ENCODE results near the gene LAD1.

LAD1 gene

GRCh38 chr1:201397675-201398074, 1.4 kb downstream of the LAD1 start:
- H3K27ac ChIP-seq (ENCODE audit: low read depth, low read length) = no peak overlapping the region
- peaks cover 28 to 31% of the 10 kb centered on the region in 2 experiments for H3K4me1 ChIP-seq (ENCODE audit: control insufficient read depth in 1 of 2, insufficient read depth in 2 of 2, low read length in 2 of 2)
- H3K36me3 ChIP-seq (ENCODE audit: control insufficient read depth in 1 of 2, insufficient read depth in 2 of 2, low read length in 2 of 2) = no peaks in the 10 kb centered on the region
- H3K9me3 ChIP-seq (ENCODE audit: insufficient read depth, low read depth, low read length) = no peaks in the 10 kb centered on the region
- H3K4me2 ChIP-seq (ENCODE audit: low read length) = peak overlapping the region; percentile 6
- no peak overlapping the region for H2AK5ac ChIP-seq (ENCODE audit: low read length)
- peaks cover 12% of the 10 kb centered on the region for H3K79me2 ChIP-seq (ENCODE audit: control insufficient read depth, insufficient read depth, low read length, poor library complexity)
- H2BK120ac ChIP-seq (ENCODE audit: insufficient read depth, low read length, poor library complexity) = no peak overlapping the region
- H3K23ac ChIP-seq (ENCODE audit: low read length) = no peak overlapping the region
- H3K79me1 ChIP-seq (ENCODE audit: low read length) = peaks cover 18% of the 10 kb centered on the region
- no peak overlapping the region for H2AFZ ChIP-seq (ENCODE audit: insufficient read depth, low read length, poor library complexity)
- DNase-seq = peak; percentile 90 to 91
- H3K9ac ChIP-seq (ENCODE audit: low read length) = no peak overlapping the region
- H2BK12ac ChIP-seq (ENCODE audit: low read length) = no peak overlapping the region
- peak overlapping the region; percentile 91 for H4K91ac ChIP-seq (ENCODE audit: low read depth, low read length)
- H4K8ac ChIP-seq (ENCODE audit: low read depth, low read length) = no peak overlapping the region
- no CpG with 5 or more reads among the region's 2 CpGs for WGBS (ENCODE audit: extremely low coverage, insufficient coverage, insufficient read length)
- H3K4ac ChIP-seq (ENCODE audit: low read depth, low read length) = no peak overlapping the region
- H3K27me3 ChIP-seq (ENCODE audit: insufficient read depth, low read length) = no peaks in the 10 kb centered on the region
- H4K12ac ChIP-seq (ENCODE audit: low read depth, low read length) = no peak overlapping the region
- H3K18ac ChIP-seq (ENCODE audit: low read length) = no peak overlapping the region
- no peak overlapping the region for H3K14ac ChIP-seq (ENCODE audit: low read length)
- H2BK5ac ChIP-seq (ENCODE audit: low read depth, low read length, poor library complexity) = no peak overlapping the region
- H3K4me3 ChIP-seq (ENCODE audit: low read depth, low read length) = no peak overlapping the region

DNA sequence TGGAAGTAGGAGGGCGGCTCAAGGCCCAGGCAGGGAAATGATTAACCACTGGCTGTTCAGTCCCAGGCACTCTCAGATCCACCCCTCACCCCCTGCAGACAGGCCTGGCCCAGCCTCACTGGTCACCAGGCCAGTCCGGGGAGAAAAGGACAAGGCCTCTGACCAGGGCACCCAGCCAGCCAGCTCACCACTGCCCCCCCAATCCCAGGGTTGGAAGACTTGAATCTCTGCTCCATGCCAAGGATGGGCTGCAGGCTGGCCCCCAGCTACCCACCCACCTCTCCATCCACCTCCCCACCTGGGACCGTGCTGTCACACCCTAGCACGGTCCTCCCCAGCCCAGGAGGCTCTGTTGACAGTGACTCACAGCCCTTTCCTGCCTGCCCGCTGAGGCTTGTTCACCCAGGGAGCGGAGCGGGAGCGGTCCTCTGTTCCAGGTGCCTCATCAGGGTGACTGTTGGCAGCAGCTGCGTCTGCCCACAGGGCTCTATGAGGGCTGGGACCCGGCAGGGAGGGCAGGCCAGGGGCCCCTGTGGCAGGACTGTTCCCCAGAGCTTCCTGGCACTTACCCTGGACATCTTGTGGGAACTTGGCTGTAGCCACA, 2.2 kb downstream of the LAD1 start:
- no CpG with 5 or more reads among the region's 10 CpGs for WGBS (ENCODE audit: extremely low coverage, insufficient coverage, insufficient read length)
- Histone ChIP-seq H2AK5ac (ENCODE audit: low read length) (no peak overlapping the region), H3K79me1 (ENCODE audit: low read length) (peaks cover 18% of the 10 kb centered on the region)

DNA sequence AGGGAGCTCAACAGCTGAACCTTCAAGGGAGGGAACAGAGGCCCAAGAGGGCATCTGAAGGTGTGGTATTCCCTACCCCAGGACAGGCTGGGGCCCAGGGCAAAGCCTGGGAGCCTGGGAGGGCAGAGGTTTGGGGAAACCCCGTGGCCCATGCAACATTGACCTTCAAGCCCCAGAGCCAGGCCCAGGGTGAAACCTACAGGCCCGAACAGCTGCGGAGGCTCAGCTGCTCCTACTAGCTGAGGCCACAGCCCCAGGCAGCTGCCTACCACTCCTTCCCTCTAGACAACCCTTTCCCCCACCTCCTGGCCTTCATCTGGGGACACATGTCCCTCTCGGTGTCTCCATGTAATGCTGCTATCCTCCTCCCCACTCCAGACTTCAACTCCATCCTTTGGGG, 3.2 kb downstream of the LAD1 start:
- Histone ChIP-seq H3K79me2 (ENCODE audit: control insufficient read depth, insufficient read depth, low read length, poor library complexity) (peaks cover 12% of the 10 kb centered on the region), H4K91ac (ENCODE audit: low read depth, low read length) (no peak overlapping the region), H3K9me3 (ENCODE audit: insufficient read depth, low read depth, low read length) (peaks cover 2% of the 10 kb centered on the region), H2AFZ (ENCODE audit: insufficient read depth, low read length, poor library complexity) (no peak overlapping the region), H3K4ac (ENCODE audit: low read depth, low read length) (no peak overlapping the region), H3K27me3 (ENCODE audit: insufficient read depth, low read length) (no peaks in the 10 kb centered on the region), H2AK5ac (ENCODE audit: low read length) (no peak overlapping the region), H3K23ac (ENCODE audit: low read length) (no peak overlapping the region), H2BK120ac (ENCODE audit: insufficient read depth, low read length, poor library complexity) (no peak overlapping the region), H3K14ac (ENCODE audit: low read length) (no peak overlapping the region), H3K36me3 (ENCODE audit: control insufficient read depth in 1 of 2, insufficient read depth in 2 of 2, low read length in 2 of 2) (no peaks in the 10 kb centered on the region), H4K12ac (ENCODE audit: low read depth, low read length) (no peak overlapping the region), H3K4me2 (ENCODE audit: low read length) (no peak overlapping the region), H2BK5ac (ENCODE audit: low read depth, low read length, poor library complexity) (no peak overlapping the region), H3K9ac (ENCODE audit: low read length) (no peak overlapping the region), H3K79me1 (ENCODE audit: low read length) (peaks cover 18% of the 10 kb centered on the region), H4K8ac (ENCODE audit: low read depth, low read length) (no peak overlapping the region), H3K4me3 (ENCODE audit: low read depth, low read length) (no peak overlapping the region), H2BK12ac (ENCODE audit: low read length) (no peak overlapping the region), H3K27ac (ENCODE audit: low read depth, low read length) (no peak overlapping the region), H3K4me1 (ENCODE audit: control insufficient read depth in 1 of 2, insufficient read depth in 2 of 2, low read length in 2 of 2) (peaks cover 28 to 31% of the 10 kb centered on the region in 2 experiments), H3K18ac (ENCODE audit: low read length) (no peak overlapping the region)
- no peak for DNase-seq
- no CpG with 5 or more reads among the region's 4 CpGs for whole genome bisulfite sequencing (ENCODE audit: extremely low coverage, insufficient coverage, insufficient read length)

More for the DNA sequence above, 2.2 kb downstream of the LAD1 start:
- Histone ChIP-seq H3K27ac (ENCODE audit: low read depth, low read length) (no peak overlapping the region), H3K4ac (ENCODE audit: low read depth, low read length) (no peak overlapping the region), H2BK12ac (ENCODE audit: low read length) (no peak overlapping the region), H3K9me3 (ENCODE audit: insufficient read depth, low read depth, low read length) (no peaks in the 10 kb centered on the region), H3K4me1 (ENCODE audit: control insufficient read depth in 1 of 2, insufficient read depth in 2 of 2, low read length in 2 of 2) (peaks cover 28 to 31% of the 10 kb centered on the region in 2 experiments), H2BK5ac (ENCODE audit: low read depth, low read length, poor library complexity) (no peak overlapping the region), H3K36me3 (ENCODE audit: control insufficient read depth in 1 of 2, insufficient read depth in 2 of 2, low read length in 2 of 2) (no peaks in the 10 kb centered on the region), H2AFZ (ENCODE audit: insufficient read depth, low read length, poor library complexity) (no peak overlapping the region), H3K18ac (ENCODE audit: low read length) (no peak overlapping the region), H3K14ac (ENCODE audit: low read length) (no peak overlapping the region), H4K8ac (ENCODE audit: low read depth, low read length) (no peak overlapping the region), H3K23ac (ENCODE audit: low read length) (no peak overlapping the region), H4K91ac (ENCODE audit: low read depth, low read length) (no peak overlapping the region), H3K79me2 (ENCODE audit: control insufficient read depth, insufficient read depth, low read length, poor library complexity) (peaks cover 12% of the 10 kb centered on the region), H3K4me3 (ENCODE audit: low read depth, low read length) (no peak overlapping the region), H3K4me2 (ENCODE audit: low read length) (no peak overlapping the region), H4K12ac (ENCODE audit: low read depth, low read length) (no peak overlapping the region), H2BK120ac (ENCODE audit: insufficient read depth, low read length, poor library complexity) (no peak overlapping the region), H3K27me3 (ENCODE audit: insufficient read depth, low read length) (no peaks in the 10 kb centered on the region), H3K9ac (ENCODE audit: low read length) (no peak overlapping the region)
- peak; percentile 27 to 47 for DNase-seq

GRCh38 chr1:201394591-201394990, 4.5 kb downstream of the LAD1 start:
- Histone ChIP-seq H4K91ac (ENCODE audit: low read depth, low read length) (no peak overlapping the region), H2BK12ac (ENCODE audit: low read length) (no peak overlapping the region), H3K4me2 (ENCODE audit: low read length) (no peak overlapping the region), H3K18ac (ENCODE audit: low read length) (no peak overlapping the region), H2AK5ac (ENCODE audit: low read length) (no peak overlapping the region), H3K79me2 (ENCODE audit: control insufficient read depth, insufficient read depth, low read length, poor library complexity) (peaks cover 8% of the 10 kb centered on the region), H3K9ac (ENCODE audit: low read length) (no peak overlapping the region), H4K12ac (ENCODE audit: low read depth, low read length) (no peak overlapping the region), H2BK5ac (ENCODE audit: low read depth, low read length, poor library complexity) (no peak overlapping the region), H3K23ac (ENCODE audit: low read length) (no peak overlapping the region), H3K79me1 (ENCODE audit: low read length) (peaks cover 11% of the 10 kb centered on the region), H2AFZ (ENCODE audit: insufficient read depth, low read length, poor library complexity) (no peak overlapping the region), H3K9me3 (ENCODE audit: insufficient read depth, low read depth, low read length) (peaks cover 2% of the 10 kb centered on the region), H3K27ac (ENCODE audit: low read depth, low read length) (no peak overlapping the region), H3K36me3 (ENCODE audit: control insufficient read depth in 1 of 2, insufficient read depth in 2 of 2, low read length in 2 of 2) (no peaks in the 10 kb centered on the region), H3K27me3 (ENCODE audit: insufficient read depth, low read length) (no peaks in the 10 kb centered on the region), H3K4me3 (ENCODE audit: low read depth, low read length) (no peak overlapping the region), H3K4me1 (ENCODE audit: control insufficient read depth in 1 of 2, insufficient read depth in 2 of 2, low read length in 2 of 2) (peaks cover 20 to 21% of the 10 kb centered on the region in 2 experiments), H3K14ac (ENCODE audit: low read length) (no peak overlapping the region), H4K8ac (ENCODE audit: low read depth, low read length) (no peak overlapping the region), H2BK120ac (ENCODE audit: insufficient read depth, low read length, poor library complexity) (no peak overlapping the region), H3K4ac (ENCODE audit: low read depth, low read length) (no peak overlapping the region)
- no peak for DNase-seq
- no CpG with 5 or more reads among the region's 3 CpGs for WGBS (ENCODE audit: extremely low coverage, insufficient coverage, insufficient read length)

All from trophoblast cell (in vitro differentiated cells and primary cell).